ENCODE results near the gene FXR2.
A peak's percentile ranks its signal among the peaks of the same experiment; 100 is the strongest.

Gene FXR2

GRCh38 chr17:7592422-7593021 is 22.2 kb downstream of the FXR2 start:
- TF ChIP-seq, protein P1, sequence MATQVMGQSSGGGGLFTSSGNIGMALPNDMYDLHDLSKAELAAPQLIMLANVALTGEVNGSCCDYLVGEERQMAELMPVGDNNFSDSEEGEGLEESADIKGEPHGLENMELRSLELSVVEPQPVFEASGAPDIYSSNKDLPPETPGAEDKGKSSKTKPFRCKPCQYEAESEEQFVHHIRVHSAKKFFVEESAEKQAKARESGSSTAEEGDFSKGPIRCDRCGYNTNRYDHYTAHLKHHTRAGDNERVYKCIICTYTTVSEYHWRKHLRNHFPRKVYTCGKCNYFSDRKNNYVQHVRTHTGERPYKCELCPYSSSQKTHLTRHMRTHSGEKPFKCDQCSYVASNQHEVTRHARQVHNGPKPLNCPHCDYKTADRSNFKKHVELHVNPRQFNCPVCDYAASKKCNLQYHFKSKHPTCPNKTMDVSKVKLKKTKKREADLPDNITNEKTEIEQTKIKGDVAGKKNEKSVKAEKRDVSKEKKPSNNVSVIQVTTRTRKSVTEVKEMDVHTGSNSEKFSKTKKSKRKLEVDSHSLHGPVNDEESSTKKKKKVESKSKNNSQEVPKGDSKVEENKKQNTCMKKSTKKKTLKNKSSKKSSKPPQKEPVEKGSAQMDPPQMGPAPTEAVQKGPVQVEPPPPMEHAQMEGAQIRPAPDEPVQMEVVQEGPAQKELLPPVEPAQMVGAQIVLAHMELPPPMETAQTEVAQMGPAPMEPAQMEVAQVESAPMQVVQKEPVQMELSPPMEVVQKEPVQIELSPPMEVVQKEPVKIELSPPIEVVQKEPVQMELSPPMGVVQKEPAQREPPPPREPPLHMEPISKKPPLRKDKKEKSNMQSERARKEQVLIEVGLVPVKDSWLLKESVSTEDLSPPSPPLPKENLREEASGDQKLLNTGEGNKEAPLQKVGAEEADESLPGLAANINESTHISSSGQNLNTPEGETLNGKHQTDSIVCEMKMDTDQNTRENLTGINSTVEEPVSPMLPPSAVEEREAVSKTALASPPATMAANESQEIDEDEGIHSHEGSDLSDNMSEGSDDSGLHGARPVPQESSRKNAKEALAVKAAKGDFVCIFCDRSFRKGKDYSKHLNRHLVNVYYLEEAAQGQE (IDR thresholded peaks at IDR 0.05; ENCODE audit: insufficient read depth in 1 of 2, low read depth in 2 of 2, low read length in 2 of 2) = no peak
- TF ChIP-seq POLR2AphosphoS5 (IDR thresholded peaks at IDR 0.05; ENCODE audit: low read depth, low read length) (no peak), SIN3A (IDR thresholded peaks at IDR 0.05; ENCODE audit: borderline replicate concordance, insufficient read depth, low read length) (no peak), FOXP2 (optimal IDR thresholded peaks at IDR 0.05; ENCODE audit: borderline replicate concordance, extremely low read depth, extremely low read length, insufficient read depth) (no peak), TAF1 (IDR thresholded peaks at IDR 0.05; ENCODE audit: borderline replicate concordance, insufficient read depth, low read length) (no peak)

DNA sequence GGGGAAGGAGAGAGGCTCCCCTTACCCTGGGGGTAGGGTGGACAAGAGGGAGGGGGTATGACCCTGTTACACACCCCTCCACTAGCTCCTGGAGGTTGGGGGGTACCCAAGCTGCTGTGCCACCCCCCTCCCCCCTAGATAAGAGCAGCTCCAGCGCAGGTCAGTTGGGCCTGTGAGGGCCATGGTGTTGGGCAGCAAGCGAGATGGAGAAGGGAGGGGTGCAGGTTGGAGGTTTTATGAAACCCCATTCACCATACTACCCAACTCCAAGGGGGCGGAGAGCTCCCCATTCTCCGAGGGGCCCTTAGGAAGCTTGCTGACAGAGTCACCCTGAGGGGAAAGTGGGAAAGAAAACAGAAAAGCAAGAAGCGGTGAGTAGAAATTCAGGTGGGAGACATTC is 23.1 kb downstream of the FXR2 start:
- TF ChIP-seq FOXP2 (optimal IDR thresholded peaks at IDR 0.05; ENCODE audit: borderline replicate concordance, extremely low read depth, extremely low read length, insufficient read depth) = no peak

DNA sequence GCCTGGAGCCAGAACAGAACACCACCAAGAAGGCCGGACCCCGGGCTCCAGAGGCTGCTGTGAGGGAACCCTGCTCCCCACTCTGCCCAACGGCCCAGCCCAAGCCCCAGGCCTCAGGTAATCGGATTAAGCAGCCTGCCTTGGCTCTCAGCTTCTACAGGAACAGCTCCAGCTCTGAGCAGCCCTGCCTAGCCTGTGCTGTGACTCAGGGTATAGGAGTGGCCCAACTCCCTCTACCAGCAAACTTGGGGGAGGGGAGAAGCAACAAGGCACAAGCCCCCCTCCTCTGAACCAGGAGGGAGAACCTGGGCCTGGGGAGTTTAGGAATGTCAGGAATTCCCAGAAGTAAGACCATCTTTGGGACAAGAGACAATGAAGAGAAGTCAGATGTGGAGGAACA is 24.0 kb downstream of the FXR2 start:
- no peak for TF ChIP-seq SIN3A (IDR thresholded peaks at IDR 0.05; ENCODE audit: borderline replicate concordance, insufficient read depth, low read length)
- no peak for TF ChIP-seq FOXP2 (optimal IDR thresholded peaks at IDR 0.05; ENCODE audit: borderline replicate concordance, extremely low read depth, extremely low read length, insufficient read depth)
- TF ChIP-seq TAF1 (IDR thresholded peaks at IDR 0.05; ENCODE audit: borderline replicate concordance, insufficient read depth, low read length) = no peak
- TF ChIP-seq POLR2AphosphoS5 (IDR thresholded peaks at IDR 0.05; ENCODE audit: low read depth, low read length) = no peak
- TF ChIP-seq, protein P1 (IDR thresholded peaks at IDR 0.05; ENCODE audit: insufficient read depth in 1 of 2, low read depth in 2 of 2, low read length in 2 of 2) = no peak

DNA sequence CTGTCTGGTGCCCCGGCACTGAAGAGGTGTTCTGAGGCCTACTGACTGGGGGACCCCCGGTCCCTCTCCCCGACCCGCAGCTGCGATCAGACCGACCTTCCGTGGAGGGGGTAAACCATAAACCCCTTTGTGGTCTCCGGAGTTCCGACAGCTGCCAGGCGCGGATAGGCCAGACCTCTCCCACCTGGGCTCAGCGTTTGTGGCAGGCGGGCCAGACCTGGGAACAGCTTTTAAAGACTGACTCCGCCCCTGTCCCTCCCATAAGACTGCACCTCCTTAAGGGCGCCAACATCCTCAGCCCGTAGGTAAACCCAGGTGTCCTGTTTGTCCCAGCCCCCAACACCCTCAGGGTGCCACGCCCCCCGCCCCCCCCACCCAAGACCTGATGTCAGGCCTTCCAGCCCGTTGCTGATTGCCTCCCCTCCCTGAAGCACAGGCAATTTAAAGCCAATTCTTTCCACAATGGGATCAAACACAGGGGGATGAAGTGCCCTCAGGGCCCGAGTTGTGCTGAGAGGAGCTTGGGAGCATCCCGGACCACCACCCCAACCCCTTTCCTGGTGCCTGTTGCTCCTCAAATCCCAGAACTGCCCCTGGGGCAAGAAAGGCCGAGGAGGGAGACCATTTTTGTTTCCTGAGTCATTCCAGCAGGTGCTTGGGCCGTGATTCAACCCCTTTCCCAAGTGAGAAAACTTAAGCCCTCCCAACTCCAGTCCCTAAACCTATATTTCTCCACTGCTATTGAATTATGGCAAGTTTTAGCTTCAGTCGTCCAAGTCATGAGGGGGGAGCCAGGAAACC is 24.6 kb downstream of the FXR2 start, which contains the start of gene SOX15:
SOX15 (minus strand) TSS at position 204 of the 801 bp plus-strand sequence. CDS start 418 bp downstream, outside the sequence.
- TF ChIP-seq TAF1 (IDR thresholded peaks at IDR 0.05; ENCODE audit: borderline replicate concordance, insufficient read depth, low read length) (no peak), POLR2AphosphoS5 (IDR thresholded peaks at IDR 0.05; ENCODE audit: low read depth, low read length) (peak; percentile 17; the same call in 1 of the 2 replicates)

DNA sequence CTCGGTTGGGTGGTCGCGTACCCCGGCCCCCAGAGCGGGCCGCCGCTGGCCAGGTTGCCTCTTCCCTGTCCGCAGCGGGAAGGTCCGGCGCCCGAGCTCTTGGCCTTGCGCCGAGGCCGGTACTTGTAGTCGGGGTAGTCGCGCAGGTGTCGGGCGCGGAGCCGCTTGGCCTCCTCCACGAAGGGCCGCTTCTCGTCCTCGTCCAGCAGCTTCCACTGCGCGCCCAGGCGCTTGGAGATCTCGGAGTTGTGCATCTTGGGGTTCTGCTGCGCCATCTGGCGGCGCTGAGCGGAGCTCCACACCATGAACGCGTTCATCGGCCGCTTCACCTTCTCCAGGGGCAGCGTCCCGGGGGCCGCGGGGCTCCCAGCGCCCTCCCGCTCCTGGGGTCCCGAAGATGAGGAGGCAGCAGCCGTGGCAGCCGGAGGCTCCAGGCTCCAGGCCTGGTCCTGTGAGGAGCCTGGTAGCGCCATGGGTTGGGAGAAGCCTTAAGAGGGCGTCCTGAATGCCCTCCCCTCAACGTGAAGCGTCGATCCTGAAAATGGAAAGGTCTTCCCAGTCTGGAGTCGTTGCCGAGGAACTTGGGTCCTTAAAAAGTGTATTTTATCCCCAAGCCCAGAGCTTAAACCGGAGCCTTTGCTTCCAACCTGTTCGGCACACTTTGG is 25.4 kb downstream of the FXR2 start:
- TF ChIP-seq SIN3A (IDR thresholded peaks at IDR 0.05; ENCODE audit: borderline replicate concordance, insufficient read depth, low read length) (no peak), POLR2AphosphoS5 (IDR thresholded peaks at IDR 0.05; ENCODE audit: low read depth, low read length) (no peak), FOXP2 (optimal IDR thresholded peaks at IDR 0.05; ENCODE audit: borderline replicate concordance, extremely low read depth, extremely low read length, insufficient read depth) (no peak), TAF1 (IDR thresholded peaks at IDR 0.05; ENCODE audit: borderline replicate concordance, insufficient read depth, low read length) (no peak)
- TF ChIP-seq, protein P1 (IDR thresholded peaks at IDR 0.05; ENCODE audit: insufficient read depth in 1 of 2, low read depth in 2 of 2, low read length in 2 of 2) = no peak
